Measurements from ENCODE around the gene STK39.

The STK39 gene

DNA sequence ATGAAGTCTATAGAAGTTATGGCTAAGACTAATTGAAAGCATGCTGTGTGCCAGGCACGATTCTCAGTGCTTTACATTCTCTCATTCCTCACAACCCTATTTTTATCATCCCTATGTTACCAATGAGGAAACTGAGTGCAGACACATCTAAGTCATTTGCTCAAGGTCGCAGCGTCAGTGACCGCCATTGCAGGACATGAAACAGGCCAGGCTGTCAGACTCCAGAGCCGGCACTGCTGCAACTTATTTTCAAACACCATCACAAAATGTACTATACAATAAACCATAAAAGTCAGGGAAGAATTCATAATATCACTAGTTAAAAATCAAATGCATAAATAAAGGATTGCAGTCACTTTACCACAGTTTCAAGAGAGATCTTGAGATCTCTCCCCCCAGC is 5.6 kb downstream of the STK39 start:
- no peak for DNase-seq

DNA sequence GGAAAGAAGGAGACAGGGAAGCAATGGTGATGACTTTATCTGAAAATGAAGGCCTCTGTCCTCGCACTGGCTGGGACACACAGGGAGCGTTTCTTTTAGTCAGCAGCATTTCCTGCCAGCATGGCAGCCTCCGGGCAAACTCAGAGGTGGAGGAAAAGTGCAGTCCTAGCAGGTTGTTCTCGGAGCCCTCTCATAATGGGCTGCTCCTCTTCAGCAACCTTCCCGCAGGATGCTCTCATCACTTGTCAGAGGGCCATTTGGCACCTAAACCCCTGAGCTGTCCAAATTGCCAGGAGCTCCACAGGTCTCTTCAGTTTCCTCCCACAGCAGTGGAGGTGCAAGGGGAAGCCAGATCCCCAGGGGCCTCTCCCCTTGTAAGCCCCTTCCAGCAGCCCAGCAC is 6.2 kb downstream of the STK39 start:
- no peak for DNase-seq

DNA sequence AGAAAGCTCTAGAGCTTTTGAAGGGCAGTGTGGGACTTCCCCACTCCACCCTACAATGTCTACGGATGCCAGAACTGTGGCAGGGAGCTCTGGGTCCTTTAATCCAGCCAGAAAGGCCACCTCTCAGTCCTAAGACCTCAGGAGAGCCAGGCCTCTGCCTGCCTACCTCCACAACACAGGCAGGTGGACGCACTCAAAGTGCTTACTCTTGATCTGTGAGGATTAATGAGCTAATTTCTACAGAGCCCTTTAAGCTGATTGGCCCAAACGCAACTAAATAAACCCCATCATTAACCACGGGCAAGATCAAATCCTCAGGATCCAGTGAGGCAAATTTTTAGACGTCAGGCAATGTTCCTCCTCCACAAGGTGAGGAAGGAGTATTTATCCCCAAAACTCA is 8.1 kb downstream of the STK39 start:
- DNase-seq = no peak

DNA sequence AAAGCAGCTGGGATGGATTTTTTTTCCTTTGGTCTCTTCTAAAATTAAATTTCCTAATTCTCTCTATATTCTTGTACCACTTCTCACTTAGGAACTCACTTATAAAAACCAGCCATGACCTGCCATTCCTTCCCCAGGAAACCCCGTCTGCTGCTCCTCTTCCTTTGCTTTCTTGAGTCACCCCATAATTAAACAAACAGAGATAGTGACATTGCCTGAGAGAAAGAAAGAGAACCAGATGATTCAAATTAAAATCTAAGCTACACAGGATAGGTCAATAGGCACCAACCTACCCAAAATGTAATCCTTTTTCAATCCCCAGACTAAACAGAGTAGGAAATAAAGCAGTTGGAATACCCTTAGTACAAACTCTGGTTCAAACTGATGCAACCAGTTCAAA is 9.7 kb downstream of the STK39 start:
- DNase-seq = no peak

DNA sequence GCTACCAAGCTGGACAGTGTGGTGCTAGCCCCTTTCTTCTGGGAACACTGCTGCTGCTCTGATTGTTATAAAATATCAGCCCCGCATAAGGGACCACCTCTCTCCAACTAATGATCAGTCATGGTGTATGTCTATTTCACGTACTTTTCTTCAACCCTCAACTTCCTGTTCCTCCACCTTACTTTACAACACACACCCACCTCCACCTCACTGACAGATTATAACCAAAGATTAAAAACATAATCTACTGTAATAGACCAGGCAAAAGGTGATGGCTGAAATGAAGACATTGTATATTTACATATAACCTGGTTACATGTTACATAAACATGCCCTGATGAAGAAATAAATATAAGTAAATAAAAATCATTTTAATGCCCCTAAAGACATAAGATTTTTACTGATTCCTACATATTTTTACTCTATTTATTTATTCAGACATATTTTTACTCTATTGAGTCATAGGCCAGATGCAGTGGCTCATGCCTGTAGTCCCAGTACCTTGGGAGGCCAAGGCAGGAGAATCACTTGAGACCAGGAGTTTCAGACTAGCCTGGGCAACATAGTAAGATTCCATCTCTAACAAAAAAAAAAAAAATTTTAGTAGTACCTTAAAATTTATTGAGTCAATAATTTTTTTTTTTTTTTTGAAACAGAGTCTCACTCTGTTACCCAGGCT is 12.8 kb downstream of the STK39 start:
- no peak for DNase-seq

DNA sequence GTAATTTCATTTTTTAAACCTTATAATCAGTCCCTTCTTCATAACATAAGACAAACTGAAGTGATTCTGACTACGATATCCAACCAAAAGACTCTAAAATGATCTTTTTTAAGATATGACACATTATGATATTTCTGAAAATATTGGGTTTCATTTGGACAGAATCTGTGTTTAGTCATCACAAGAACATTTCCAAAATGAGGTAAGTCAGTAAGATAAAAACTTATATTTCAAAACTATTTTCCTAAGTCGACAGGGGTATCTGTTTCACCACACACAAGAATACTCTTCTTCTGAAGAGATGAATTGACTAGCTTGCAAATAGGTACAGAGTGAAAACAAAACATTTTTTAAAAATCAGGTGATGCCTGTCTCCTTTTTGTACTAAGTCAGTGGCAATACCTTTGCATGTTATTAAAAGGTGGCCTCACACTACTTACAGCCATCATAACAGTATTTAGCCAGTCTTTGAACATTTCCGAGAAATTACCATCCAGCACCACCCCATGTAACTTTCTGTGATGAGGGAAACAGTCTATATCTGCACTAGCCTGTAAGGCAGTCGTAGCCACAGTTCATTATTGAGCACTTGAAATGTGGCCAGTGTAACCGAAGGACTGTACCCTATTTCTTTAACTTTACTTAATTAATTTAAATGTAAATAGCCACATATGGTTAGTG is 13.5 kb downstream of the STK39 start:
- no peak for DNase-seq

DNA sequence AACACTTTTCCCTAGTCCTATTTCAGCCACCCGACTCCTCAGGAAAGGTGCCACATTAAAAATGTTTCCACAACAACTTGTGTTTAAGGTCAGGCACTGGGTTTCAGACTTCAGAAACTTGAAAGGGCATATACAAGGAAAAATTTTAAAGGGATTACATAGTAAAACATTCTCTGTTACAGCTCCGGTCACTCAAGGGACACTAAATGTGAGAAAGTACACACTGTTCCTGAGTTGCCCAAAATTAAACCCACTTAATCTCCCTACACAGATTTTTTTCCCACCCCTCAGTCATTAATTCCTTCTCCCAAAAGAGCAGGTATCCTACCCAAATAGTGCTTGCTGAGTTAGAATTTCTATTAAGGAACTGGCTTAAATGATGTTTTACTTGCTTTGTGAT is 14.2 kb downstream of the STK39 start:
- DNase-seq = no peak

DNA sequence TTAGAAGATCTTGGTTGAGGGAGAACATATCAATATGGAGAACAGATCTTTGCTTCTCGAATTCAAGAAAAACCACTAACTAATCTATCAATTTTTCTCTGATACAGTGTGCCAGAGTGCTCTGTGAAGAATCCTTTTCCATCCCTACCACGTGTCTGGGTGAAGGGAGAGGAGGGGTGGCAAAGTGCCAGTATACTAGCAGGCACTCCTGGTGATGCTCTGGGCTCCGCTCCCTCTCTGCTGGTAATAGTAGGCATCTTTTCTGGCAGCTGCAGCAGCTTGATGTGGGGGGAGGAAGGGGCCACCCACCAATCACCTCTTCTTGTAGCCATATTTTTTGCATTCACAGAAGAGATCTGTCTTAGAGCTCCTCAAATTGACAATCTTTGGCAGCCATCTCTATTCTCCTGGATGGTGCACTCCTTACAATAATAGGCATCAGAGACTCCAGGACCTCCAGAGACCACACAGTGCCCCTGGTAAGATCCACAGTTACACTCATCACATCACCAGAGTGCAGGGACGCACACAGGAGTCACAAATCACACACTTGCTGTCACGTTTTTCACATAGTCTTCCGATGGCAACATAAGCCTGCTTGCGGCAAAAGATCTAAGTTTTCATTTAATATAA is 15.7 kb downstream of the STK39 start:
- no peak for DNase-seq

DNA sequence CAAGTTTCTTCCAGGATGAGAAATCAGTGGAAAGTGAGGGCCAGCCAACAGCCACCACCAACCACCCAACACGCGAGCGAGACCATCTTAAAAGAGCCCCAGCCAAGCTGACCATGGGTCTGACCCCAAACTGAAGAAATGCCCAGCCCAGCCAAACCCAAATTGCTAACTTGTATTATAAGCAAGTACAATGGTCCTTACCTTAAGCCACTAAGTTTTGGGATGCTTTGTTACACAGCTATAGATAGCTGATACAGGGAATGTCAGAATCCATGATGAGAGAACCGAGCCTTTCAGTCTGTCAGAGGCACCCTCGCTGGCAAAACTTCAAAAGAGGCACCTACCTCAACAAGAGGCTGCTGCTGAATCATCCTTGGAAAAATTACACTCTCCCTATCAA is 17.0 kb downstream of the STK39 start:
- no peak for DNase-seq

DNA sequence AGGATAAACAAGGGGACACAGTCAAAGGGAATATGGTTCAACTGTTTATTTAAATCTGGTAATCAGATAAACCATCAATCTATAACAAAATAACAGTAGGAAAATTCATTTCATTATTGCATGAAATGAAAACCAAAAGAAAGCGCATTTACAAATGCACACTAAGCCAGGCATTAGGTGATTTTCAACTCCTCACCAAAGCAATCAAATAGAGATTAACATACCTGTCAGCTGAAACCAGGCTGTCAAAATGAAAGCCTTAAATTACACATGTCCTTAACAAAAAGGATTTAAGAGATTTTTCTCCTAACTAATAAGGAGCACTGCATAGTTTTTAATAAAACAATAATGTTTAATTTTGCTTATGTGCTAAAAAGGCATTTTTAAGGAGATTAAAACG is 23.0 kb downstream of the STK39 start:
- no peak for DNase-seq

DNA sequence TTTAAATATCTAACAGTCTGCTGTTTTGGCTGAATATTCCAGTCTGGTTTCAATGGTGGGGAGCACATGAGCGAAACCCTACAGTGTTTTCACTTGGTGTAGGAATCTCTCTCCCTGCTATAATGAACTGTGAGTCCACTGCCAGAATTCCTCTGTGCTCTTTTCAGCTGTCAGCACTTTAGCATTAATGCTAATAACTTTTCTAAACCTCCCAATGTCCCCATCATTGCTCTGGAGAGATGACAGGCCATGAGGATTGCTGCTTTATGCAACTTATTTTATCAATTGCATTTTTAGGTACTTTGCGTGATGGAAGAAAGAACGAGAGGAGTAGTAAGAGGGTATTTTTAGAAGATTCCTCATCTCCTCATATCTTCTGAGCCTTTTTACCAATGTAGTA is 25.3 kb downstream of the STK39 start:
- no peak for DNase-seq

DNA sequence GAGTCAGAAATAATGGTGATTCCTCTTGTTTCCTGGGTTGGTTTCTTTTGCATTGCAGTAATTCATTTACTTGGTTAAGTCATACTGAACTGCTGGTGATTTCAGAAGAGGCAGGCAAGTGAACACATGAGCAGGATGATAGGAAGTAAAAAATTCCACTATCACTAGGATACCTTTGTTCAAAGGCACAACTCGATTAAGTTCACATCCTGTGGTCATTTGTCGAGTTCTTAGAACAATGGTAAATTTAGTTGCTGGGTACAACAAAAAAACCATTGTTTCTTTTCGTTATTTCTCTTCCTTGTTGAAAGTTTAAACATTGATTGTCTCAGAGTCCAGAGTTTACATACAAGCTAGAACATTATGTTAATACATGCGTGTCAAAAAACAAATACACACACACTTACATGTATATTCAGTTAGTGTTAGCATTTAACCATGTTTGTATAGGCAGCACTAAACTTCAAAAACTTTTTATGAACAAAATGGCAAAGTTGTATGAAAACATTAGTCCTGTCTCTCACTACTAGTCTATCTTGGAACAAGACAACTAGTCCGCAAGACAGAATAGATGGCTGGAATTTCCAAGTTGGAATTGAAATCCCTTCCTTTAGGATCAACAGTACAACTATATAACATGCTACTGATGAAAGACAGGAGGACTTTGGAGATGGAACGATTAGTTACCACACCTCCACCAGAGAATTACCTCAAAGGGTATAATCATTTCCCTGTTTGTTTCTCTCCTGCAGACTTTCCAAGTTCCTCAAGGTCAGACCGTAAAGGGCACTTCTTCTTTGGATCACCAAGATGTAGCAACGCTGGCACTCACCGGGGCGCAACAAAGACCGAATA is 26.2 kb downstream of the STK39 start:
- no peak for DNase-seq

DNA sequence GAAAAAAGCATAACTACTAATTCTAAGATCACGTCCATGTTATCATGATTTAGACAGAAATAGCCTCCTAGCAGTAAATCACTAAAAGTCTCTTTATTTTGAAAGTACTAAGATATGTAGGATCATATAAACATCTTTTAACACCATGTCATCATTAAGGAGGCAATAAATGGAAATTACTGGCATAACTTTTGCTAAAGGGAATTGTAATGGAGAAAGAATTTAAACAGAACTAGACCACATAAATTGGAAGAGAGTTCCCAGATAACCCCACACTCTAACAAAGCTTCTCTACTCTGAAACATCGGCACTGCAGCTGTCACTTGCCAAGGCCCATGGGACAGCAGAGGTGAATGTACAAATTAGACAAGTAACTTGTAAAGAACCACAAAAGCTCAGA is 29.5 kb downstream of the STK39 start:
- no peak for DNase-seq

DNA sequence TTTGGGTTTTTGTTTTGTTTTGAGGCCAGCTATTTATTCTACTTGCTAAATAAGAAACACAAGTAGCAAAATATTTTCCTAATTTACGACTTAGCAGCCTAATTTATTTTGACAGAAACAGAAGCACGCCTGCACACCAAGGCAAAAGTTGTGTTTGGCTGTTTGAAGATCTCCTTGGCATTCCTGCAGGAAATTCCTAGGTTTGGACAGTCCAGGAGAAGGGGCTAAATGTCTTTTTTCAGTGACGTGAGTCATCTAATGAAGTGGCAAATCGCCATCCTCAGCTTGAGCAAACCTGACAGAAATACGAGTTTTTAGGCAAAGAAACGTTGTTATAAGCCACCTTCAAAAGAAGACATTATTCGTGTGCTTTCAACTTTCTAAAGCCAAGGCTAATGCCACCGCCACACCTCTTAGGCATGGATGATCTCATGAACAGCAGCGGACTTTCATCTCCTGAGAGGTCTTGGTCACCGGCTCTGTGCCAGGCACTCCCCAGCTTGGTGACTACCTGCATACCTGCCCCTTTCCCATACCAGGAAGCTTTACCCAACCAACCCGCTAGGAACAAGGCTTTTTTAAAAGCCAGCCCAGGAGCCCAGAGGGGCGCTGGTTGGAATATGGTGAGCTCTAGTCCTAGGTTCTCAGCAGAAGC is 30.9 kb downstream of the STK39 start:
- DNase-seq = no peak

DNA sequence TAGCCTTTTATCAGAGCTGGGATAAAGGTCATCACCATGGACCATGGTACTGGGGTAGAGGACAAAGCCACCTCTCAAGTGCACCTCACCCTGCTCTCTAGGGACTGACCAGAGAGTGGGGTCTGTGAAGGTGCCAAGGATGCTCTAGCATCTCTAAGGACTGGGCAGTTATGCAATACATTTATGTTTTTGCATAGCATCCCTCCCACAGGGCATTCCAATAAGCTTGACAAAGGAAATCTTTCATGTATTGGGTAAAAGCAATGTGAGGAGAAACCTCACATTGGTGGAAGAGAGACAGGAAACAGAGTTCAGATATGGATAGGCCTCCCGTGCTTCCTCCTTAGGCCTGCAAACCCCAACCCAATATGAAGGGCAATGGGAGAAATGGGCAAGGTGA is 31.6 kb downstream of the STK39 start:
- DNase-seq = no peak

DNA sequence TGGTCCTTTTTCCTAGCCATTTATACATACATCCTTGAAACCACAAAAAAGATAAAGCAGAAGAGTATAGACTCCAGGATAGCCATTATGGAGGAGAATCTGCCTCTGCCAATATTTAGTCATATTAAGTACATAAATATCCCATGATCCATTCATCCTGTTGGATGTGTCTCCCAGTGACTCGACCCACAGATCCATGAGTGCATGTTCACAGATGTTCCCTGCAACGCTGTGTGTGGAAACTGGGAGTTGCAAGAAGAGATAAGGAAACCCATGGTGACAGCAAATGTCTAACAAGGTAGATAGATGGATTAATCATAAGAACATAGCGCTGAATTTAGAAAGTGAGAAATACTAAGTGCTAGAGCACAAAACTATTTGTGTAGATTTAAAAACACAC is 34.5 kb downstream of the STK39 start:
- no peak for DNase-seq

DNA sequence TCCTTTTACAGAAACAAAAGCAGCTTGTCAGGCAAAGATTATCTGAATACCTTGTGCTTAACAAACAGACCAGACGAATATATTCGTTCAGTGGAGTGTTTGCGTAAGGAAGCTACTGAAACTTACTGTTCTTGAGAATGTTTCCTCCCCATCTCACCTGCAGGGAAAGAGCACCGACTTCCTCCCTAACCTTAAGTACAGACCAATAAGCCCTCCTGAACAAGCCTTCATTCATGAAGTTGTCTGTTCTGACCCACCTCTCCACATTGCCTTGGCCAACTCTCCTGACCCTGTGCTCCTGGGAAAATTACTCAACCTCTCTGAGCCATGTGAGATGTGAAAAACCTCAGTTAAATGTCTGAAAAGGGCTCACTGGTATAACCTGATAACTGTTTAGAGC is 35.2 kb downstream of the STK39 start:
- no peak for DNase-seq

DNA sequence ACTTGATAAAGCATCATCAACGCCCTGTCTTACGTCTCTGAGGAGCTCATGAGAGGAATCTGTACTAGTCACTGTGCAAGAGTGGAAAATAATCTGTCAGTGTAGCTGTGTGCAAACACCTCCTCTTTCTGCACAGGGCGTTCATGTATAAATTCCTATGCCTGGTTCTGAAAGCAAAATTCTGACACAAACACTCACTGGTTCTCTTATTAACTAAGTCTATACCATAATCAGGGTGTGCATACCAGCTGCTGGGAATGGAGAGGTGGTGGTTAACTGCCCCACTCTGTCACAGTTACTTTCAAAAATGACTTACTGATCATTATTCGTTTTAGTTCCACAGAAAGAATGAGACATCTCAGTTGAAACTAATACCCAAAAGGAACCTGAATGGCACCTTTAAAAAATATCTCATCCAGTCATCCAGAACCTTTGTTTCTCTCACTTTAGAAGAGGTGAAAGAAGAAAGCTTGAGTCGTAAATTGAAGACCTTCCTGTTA is 35.7 kb downstream of the STK39 start:
- no peak for DNase-seq

DNA sequence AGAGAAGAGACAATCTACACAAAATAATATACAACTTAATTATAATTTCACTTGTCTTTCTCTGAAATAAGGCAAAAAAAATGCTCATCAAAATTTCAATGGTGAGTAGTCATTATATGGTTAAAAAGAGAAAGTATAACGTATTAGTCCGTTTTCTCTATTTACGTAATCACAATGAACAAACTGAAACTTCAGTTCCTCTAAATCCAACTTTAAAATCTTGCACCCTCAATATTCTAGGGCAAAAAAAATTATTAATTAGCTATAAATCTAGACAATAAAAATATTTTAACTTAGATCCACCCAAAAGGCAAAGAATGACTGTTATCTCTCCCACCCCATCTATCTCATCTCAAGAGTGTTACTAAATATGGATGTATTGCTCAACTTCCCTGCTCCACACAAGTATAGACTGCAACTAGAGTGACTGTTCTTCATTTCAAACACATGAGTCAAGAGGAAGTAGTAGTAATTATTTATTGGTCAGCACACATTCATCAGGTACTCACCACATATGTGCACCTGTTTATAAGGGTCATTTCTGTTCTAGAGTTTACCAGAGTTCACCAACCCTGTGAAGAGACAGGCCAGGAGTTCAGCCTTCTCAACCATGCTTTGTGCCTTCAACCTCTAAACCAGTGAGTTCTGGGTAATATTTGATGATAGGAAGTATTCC is 36.4 kb downstream of the STK39 start:
- no peak for DNase-seq

DNA sequence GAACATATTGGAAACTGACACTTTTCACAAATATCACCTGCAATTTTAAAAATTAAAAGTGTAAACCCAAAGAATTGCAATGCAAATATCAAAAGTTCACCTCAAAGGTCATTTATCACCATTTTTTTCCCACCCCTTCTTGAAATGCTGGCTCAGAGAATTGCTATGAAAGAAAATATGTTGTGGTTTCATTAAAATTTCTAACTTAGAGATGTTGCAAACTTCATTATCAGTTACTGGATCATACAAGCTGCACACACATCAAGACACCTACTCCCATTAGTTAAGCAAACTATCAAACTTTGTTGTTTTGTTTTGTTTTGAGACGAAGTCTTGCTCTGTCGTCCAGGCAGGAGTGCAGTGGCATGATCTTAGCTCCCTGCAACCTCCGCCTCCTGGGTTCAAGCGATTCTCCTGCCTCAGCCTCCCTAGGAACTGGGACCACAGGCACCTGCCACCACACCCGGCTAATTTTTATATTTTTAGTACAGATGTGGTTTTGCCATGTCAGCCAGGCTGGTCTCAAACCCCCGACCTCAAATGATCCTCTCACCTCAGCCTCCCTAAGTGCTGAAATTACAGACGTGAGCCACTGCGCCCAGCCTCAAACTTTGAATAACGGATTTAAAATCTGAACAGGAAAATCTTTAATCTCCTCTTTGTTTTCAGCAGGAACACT is 37.0 kb downstream of the STK39 start:
- no peak for DNase-seq

DNA sequence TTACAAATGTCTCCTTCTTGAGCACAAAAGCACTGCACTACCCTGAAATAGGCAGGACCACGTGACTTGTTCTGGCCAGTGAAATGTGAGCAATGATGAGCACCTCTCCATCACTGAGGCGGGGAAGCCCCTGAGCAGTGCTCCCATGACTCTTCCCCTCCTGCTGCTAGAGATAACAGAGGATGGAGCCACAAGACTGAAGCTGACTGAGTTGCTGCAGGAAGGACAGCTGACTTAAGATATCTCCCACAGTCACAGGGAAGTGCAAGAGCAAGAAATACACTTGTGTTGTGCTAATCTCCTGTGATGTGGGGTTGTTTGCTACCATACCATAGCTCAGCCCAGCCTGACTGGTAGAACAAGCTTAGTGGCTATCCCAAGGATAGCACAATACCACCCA is 38.7 kb downstream of the STK39 start:
- no peak for DNase-seq

DNA sequence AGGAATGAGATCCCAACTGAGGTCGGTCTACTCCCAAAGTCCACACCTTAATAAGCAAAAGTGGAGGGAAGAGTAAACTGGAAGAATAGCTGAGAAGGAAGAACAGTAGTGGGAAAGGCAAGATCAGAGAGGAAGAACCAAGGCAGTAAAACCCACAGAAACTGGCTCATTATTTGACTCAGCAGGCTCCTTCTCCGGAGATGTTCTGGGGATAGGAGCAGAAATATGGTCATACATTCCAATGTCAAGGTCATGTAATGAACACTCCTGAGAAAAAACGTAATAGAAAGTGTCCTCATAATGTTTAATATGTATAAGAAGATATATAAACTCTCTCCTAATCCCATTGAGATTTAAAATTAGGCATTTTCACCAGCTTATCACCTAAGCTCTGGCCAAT is 39.5 kb downstream of the STK39 start:
- DNase-seq = no peak
